Choroid plexus epithelial cell (primary cell): Measurements from ENCODE around the gene GTF3C2.

ENCODE experiments used
- DNase-seq: peaks from one replicate; pipeline ENCODE4 v3.0.0-alpha.2; 2010; ENCODE audit warnings: low read depth
- H3K4me3 ChIP-seq: 2 replicates; pipeline ENCODE4 v1.5.1; 2011; ENCODE audit warnings: low read depth, mild to moderate bottlenecking, control low read depth, low read length, moderate library complexity
- CTCF ChIP-seq: conservative IDR thresholded peaks from 2 replicates; pipeline ENCODE4 v1.5.1; 2011; ENCODE audit warnings: low read depth, mild to moderate bottlenecking, control low read depth, inconsistent platforms, low read length, moderate library complexity

GTF3C2 gene

DNA sequence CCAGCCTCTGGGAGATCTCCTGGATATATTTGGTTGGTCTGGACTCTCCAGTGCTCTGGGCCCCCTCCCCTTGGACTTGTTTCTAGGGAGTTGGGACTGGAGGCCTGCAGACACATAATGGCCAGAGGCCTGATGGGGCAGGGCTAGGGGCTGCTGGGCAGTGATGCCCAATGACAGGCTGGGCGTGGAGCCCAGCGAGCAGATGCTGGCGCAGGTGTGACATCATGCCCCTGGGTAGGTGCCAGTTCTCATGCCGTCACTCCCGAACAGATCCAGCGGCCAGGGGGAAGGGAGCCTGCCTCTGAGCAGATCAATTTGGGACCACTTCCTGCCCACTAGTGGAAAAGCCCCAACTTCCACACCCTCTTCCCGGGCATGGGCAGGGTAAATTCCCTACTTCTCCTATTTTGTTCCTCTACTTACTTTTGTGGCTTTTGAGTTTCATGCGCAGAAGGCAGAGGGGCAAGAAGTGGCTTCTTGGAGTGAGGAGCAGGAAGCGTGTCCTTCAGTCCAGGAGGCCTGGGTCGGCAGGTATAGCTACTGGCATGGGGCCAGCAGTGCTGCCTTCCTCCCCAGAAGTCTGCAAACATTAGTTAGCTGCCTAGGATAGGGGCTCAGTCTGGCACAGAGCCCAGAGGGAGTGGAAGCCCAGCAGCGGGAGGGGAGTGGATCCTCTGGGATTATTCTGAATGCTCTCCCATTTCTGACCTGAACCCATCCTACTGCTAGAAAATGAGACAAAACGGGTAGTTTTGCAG, 39.7 kb downstream of the GTF3C2 start:
- H3K4me3 ChIP-seq: no peak overlapping the region
- DNase-seq: no peak
- TF ChIP-seq CTCF: no peak

DNA sequence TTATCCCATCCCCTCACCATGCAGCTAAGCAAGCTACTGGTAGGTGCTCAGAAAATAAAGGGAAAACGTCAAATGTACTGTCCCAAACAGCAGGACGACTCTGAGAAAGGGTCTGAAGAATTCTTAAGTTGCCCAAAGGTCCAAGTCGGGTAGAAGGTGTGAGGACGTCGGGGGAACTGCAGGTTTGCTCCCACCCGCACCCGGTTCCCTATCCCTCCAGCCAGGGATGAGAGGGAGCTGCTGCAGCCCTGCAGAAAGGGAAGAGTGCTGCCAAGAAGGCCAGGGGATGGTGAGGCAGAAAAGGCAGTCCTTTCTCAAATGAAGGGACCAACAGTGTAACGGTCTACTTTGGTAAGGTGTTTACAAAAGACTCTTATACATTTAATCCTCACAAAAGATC, 41.4 kb downstream of the GTF3C2 start:
- no peak for TF ChIP-seq CTCF

GRCh38 chr2:27314709-27315108, 41.9 kb downstream of the GTF3C2 start:
- no peak for TF ChIP-seq CTCF
- no peak overlapping the region for H3K4me3 ChIP-seq
- no peak for DNase-seq

More for the DNA sequence above, 41.4 kb downstream of the GTF3C2 start:
- no peak for DNase-seq
- no peak overlapping the region for H3K4me3 ChIP-seq

DNA sequence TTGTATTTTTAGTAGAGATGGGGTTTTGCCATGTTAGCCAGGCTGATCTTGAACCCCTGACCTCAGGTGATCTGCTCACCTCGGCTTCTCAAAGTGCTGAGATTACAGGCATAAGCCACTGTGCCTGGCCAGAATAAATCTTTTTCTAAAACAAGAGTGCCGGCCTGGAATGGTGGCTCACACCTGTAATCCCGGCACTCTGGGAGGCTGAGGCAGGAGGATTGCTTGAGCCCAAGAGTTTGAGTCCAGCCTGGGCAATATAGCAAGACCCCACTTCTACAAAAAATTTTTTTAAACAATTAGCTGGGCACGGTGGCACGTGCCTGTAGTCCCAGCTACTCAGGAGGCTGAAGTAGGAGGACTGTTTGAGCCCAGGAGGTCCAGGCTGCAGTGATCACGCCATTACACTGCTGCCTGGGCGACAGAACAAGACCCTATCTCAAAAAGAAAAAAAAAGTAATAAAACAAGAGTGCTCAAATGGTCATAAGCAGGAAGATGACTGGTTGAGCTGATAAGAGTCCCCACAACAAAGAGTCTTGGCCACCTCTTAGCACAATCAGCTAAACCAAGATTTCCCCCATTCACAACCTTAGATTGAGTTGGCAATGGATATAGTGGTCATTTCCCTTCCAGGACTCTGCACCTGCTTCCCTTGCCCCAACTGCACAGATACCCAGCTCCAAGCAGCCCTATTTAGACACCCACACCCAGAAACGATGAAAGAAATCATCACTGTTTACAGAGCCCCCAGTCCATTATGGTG, 42.5 kb downstream of the GTF3C2 start:
- H3K4me3 ChIP-seq: no peak overlapping the region
- TF ChIP-seq CTCF: no peak
- DNase-seq: no peak

- H3K4me3 ChIP-seq: no peak overlapping the region
- DNase-seq: no peak
- no peak for TF ChIP-seq CTCF
These were observed 44.4 kb downstream of the GTF3C2 start for GRCh38 chr2:27312152-27312551.

DNA sequence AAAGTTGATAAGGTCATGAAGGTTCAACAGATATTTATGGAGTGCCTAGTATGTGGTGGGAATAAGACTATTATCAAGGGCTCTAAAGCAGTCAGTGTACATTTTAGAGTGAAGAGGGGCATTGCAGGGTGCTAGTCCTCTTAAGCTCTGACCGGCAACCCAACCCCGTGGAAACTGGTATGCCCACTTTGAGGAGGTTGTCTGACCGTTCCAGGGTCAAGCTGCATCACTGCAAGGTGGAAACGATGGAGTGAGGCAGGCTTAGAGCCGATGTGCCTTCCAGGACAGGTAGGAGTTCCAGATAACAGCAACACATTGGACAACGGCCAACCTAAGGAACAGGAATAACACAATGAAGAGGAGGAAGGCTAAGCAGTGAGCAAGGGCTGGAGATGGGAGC, 46.9 kb downstream of the GTF3C2 start:
- no peak overlapping the region for H3K4me3 ChIP-seq
- no peak for DNase-seq
- TF ChIP-seq CTCF: no peak
